Measurements from ENCODE around the gene MYO1B.

- TF ChIP-seq, protein P1, sequence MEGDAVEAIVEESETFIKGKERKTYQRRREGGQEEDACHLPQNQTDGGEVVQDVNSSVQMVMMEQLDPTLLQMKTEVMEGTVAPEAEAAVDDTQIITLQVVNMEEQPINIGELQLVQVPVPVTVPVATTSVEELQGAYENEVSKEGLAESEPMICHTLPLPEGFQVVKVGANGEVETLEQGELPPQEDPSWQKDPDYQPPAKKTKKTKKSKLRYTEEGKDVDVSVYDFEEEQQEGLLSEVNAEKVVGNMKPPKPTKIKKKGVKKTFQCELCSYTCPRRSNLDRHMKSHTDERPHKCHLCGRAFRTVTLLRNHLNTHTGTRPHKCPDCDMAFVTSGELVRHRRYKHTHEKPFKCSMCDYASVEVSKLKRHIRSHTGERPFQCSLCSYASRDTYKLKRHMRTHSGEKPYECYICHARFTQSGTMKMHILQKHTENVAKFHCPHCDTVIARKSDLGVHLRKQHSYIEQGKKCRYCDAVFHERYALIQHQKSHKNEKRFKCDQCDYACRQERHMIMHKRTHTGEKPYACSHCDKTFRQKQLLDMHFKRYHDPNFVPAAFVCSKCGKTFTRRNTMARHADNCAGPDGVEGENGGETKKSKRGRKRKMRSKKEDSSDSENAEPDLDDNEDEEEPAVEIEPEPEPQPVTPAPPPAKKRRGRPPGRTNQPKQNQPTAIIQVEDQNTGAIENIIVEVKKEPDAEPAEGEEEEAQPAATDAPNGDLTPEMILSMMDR (IDR thresholded peaks at IDR 0.05), result no peak
- no peak for TF ChIP-seq POLR2AphosphoS5 (IDR thresholded peaks at IDR 0.05)
- TF ChIP-seq POLR2A (IDR thresholded peaks at IDR 0.05), result no peak
- TF ChIP-seq EP300 (IDR thresholded peaks at IDR 0.05), result no peak
These were observed 12.7 kb downstream of the MYO1B start for GRCh38 chr2:191257934-191258333.

Data from upper lobe of left lung (tissue), 4 donors.